ENCODE results near the gene MAGI3.

The MAGI3 gene

GRCh38 chr1:113390871-113391648 lies 745 bp downstream of the MAGI3 start:
- DNase-seq = peak; percentile 32 to 55
- H3K79me2 ChIP-seq (ENCODE audit: control insufficient read depth, insufficient read depth, low read length, poor library complexity) = peaks cover 14% of the 10 kb centered on the region
- WGBS (ENCODE audit: extremely low coverage, insufficient coverage, insufficient read length) = no CpG with 5 or more reads among the region's 74 CpGs

GRCh38 chr1:113391649-113392271 lies 1.4 kb downstream of the MAGI3 start:
- H3K79me2 ChIP-seq (ENCODE audit: control insufficient read depth, insufficient read depth, low read length, poor library complexity) = peaks cover 14% of the 10 kb centered on the region
- no peak overlapping the region for H4K12ac ChIP-seq (ENCODE audit: low read depth, low read length)
- H3K79me1 ChIP-seq (ENCODE audit: low read length) = peaks cover 14% of the 10 kb centered on the region
- H3K4ac ChIP-seq (ENCODE audit: low read depth, low read length) = peak overlapping the region; percentile 69
- H2BK120ac ChIP-seq (ENCODE audit: insufficient read depth, low read length, poor library complexity) = no peak overlapping the region
- H4K91ac ChIP-seq (ENCODE audit: low read depth, low read length) = no peak overlapping the region
- H2AK5ac ChIP-seq (ENCODE audit: low read length) = no peak overlapping the region
- no peak overlapping the region for H3K18ac ChIP-seq (ENCODE audit: low read length)
- no peaks in the 10 kb centered on the region for H3K36me3 ChIP-seq (ENCODE audit: control insufficient read depth in 1 of 2, insufficient read depth in 2 of 2, low read length in 2 of 2)
- H2BK12ac ChIP-seq (ENCODE audit: low read length) = no peak overlapping the region
- H3K27me3 ChIP-seq (ENCODE audit: insufficient read depth, low read length) = no peaks in the 10 kb centered on the region
- no peak overlapping the region for H2BK5ac ChIP-seq (ENCODE audit: low read depth, low read length, poor library complexity)
- no CpG with 5 or more reads among the region's 9 CpGs for WGBS (ENCODE audit: extremely low coverage, insufficient coverage, insufficient read length)
- H3K4me2 ChIP-seq (ENCODE audit: low read length) = peak overlapping the region; percentile 84
- peak overlapping the region; percentile 8 for H3K9ac ChIP-seq (ENCODE audit: low read length)
- no peak overlapping the region for H3K14ac ChIP-seq (ENCODE audit: low read length)
- H4K8ac ChIP-seq (ENCODE audit: low read depth, low read length) = no peak overlapping the region
- DNase-seq = no peak
- peaks cover 0 to 8% of the 10 kb centered on the region in 2 experiments for H3K4me1 ChIP-seq (ENCODE audit: control insufficient read depth in 1 of 2, insufficient read depth in 2 of 2, low read length in 2 of 2)
- peaks cover 1% of the 10 kb centered on the region for H3K9me3 ChIP-seq (ENCODE audit: insufficient read depth, low read depth, low read length)
- no peak overlapping the region for H3K23ac ChIP-seq (ENCODE audit: low read length)
- H3K4me3 ChIP-seq (ENCODE audit: low read depth, low read length) = peak overlapping the region; percentile 77
- H2AFZ ChIP-seq (ENCODE audit: insufficient read depth, low read length, poor library complexity) = no peak overlapping the region
- H3K27ac ChIP-seq (ENCODE audit: low read depth, low read length) = no peak overlapping the region

More at GRCh38 chr1:113390871-113391648, 745 bp downstream of the MAGI3 start:
- peak overlapping the region; percentile 81 for H2BK120ac ChIP-seq (ENCODE audit: insufficient read depth, low read length, poor library complexity)
- peaks cover 14% of the 10 kb centered on the region for H3K79me1 ChIP-seq (ENCODE audit: low read length)
- H3K27me3 ChIP-seq (ENCODE audit: insufficient read depth, low read length) = no peaks in the 10 kb centered on the region
- no peaks in the 10 kb centered on the region for H3K36me3 ChIP-seq (ENCODE audit: control insufficient read depth in 1 of 2, insufficient read depth in 2 of 2, low read length in 2 of 2)
- H3K4ac ChIP-seq (ENCODE audit: low read depth, low read length) = peak overlapping the region; percentile 69
- H4K91ac ChIP-seq (ENCODE audit: low read depth, low read length) = peak overlapping the region; percentile 96
- peak overlapping the region; percentile 81 for H2BK12ac ChIP-seq (ENCODE audit: low read length)
- peak overlapping the region; percentile 86 for H3K18ac ChIP-seq (ENCODE audit: low read length)
- H3K4me1 ChIP-seq (ENCODE audit: control insufficient read depth in 1 of 2, insufficient read depth in 2 of 2, low read length in 2 of 2) = peaks cover 0 to 6% of the 10 kb centered on the region in 2 experiments
- peak overlapping the region; percentile 84 for H3K14ac ChIP-seq (ENCODE audit: low read length)
- H4K12ac ChIP-seq (ENCODE audit: low read depth, low read length) = peak overlapping the region; percentile 94
- peak overlapping the region; percentile 29 for H2AK5ac ChIP-seq (ENCODE audit: low read length)
- H2BK5ac ChIP-seq (ENCODE audit: low read depth, low read length, poor library complexity) = peak overlapping the region; percentile 89
- no peak overlapping the region for H3K23ac ChIP-seq (ENCODE audit: low read length)
- peaks cover 2% of the 10 kb centered on the region for H3K9me3 ChIP-seq (ENCODE audit: insufficient read depth, low read depth, low read length)
- H3K4me3 ChIP-seq (ENCODE audit: low read depth, low read length) = peak overlapping the region; percentile 77
- peak overlapping the region; percentile 88 for H4K8ac ChIP-seq (ENCODE audit: low read depth, low read length)
- peak overlapping the region; percentile 88 for H2AFZ ChIP-seq (ENCODE audit: insufficient read depth, low read length, poor library complexity)
- peak overlapping the region; percentile 95 for H3K27ac ChIP-seq (ENCODE audit: low read depth, low read length)
- peak overlapping the region; percentile 84 for H3K4me2 ChIP-seq (ENCODE audit: low read length)
- peak overlapping the region; percentile 87 for H3K9ac ChIP-seq (ENCODE audit: low read length)

DNA sequence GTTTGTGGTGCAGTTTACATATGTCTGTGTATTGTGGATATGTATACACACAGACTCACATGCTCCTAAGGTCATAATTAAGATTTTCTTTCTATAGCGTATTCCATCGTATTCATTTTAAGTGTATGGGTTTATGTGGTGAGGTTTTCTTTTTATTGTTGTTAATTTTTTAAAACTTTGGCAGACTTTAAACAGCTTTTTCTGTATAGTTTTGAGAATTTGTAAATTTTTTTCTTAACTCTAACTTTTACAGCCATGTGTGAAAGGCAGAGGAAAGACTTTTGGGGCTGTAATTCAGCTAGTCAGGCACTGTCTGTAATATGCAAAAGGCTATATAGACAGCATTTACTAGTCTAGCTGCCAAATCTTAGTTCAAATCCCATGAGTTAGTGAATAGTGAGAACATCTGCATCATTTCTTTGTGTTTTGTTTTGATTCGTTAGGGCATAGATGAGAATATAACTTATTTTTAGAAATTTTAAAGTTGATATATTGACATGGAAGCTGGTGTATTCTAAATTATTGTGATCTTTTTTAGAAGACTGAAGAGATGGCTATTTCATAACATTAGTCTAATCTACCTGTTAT lies 2.3 kb downstream of the MAGI3 start:
- Histone ChIP-seq H2AK5ac (ENCODE audit: low read length) (no peak overlapping the region), H4K91ac (ENCODE audit: low read depth, low read length) (no peak overlapping the region), H3K18ac (ENCODE audit: low read length) (no peak overlapping the region), H2AFZ (ENCODE audit: insufficient read depth, low read length, poor library complexity) (no peak overlapping the region), H3K4me1 (ENCODE audit: control insufficient read depth in 1 of 2, insufficient read depth in 2 of 2, low read length in 2 of 2) (peaks cover 0 to 8% of the 10 kb centered on the region in 2 experiments), H4K12ac (ENCODE audit: low read depth, low read length) (no peak overlapping the region), H3K79me2 (ENCODE audit: control insufficient read depth, insufficient read depth, low read length, poor library complexity) (peaks cover 14% of the 10 kb centered on the region), H3K14ac (ENCODE audit: low read length) (no peak overlapping the region), H3K9me3 (ENCODE audit: insufficient read depth, low read depth, low read length) (no peaks in the 10 kb centered on the region), H3K27me3 (ENCODE audit: insufficient read depth, low read length) (no peaks in the 10 kb centered on the region), H3K9ac (ENCODE audit: low read length) (no peak overlapping the region), H3K4ac (ENCODE audit: low read depth, low read length) (no peak overlapping the region), H3K27ac (ENCODE audit: low read depth, low read length) (no peak overlapping the region), H3K4me2 (ENCODE audit: low read length) (peak overlapping the region; percentile 84), H3K4me3 (ENCODE audit: low read depth, low read length) (no peak overlapping the region), H2BK5ac (ENCODE audit: low read depth, low read length, poor library complexity) (no peak overlapping the region), H3K79me1 (ENCODE audit: low read length) (peaks cover 14% of the 10 kb centered on the region), H2BK120ac (ENCODE audit: insufficient read depth, low read length, poor library complexity) (no peak overlapping the region), H2BK12ac (ENCODE audit: low read length) (no peak overlapping the region), H3K23ac (ENCODE audit: low read length) (no peak overlapping the region), H4K8ac (ENCODE audit: low read depth, low read length) (no peak overlapping the region), H3K36me3 (ENCODE audit: control insufficient read depth in 1 of 2, insufficient read depth in 2 of 2, low read length in 2 of 2) (no peaks in the 10 kb centered on the region)
- WGBS (ENCODE audit: extremely low coverage, insufficient coverage, insufficient read length) = no CpG with 5 or more reads among the region's 3 CpGs
- DNase-seq = no peak

GRCh38 chr1:113394043-113394862 lies 3.9 kb downstream of the MAGI3 start:
- H2BK5ac ChIP-seq (ENCODE audit: low read depth, low read length, poor library complexity) = no peak overlapping the region
- H3K4me2 ChIP-seq (ENCODE audit: low read length) = no peak overlapping the region
- no peak overlapping the region for H3K18ac ChIP-seq (ENCODE audit: low read length)
- no peak overlapping the region for H3K23ac ChIP-seq (ENCODE audit: low read length)
- no peak overlapping the region for H3K27ac ChIP-seq (ENCODE audit: low read depth, low read length)
- H3K36me3 ChIP-seq (ENCODE audit: control insufficient read depth in 1 of 2, insufficient read depth in 2 of 2, low read length in 2 of 2) = no peaks in the 10 kb centered on the region
- no peak overlapping the region for H2AFZ ChIP-seq (ENCODE audit: insufficient read depth, low read length, poor library complexity)
- no peak overlapping the region for H4K91ac ChIP-seq (ENCODE audit: low read depth, low read length)
- H4K12ac ChIP-seq (ENCODE audit: low read depth, low read length) = no peak overlapping the region
- no peak overlapping the region for H2BK120ac ChIP-seq (ENCODE audit: insufficient read depth, low read length, poor library complexity)
- no peaks in the 10 kb centered on the region for H3K9me3 ChIP-seq (ENCODE audit: insufficient read depth, low read depth, low read length)
- no peak overlapping the region for H2AK5ac ChIP-seq (ENCODE audit: low read length)
- WGBS (ENCODE audit: extremely low coverage, insufficient coverage, insufficient read length) = no CpG with 5 or more reads among the region's 4 CpGs
- peaks cover 13% of the 10 kb centered on the region for H3K79me1 ChIP-seq (ENCODE audit: low read length)
- no peak overlapping the region for H4K8ac ChIP-seq (ENCODE audit: low read depth, low read length)
- peaks cover 0 to 3% of the 10 kb centered on the region in 2 experiments for H3K4me1 ChIP-seq (ENCODE audit: control insufficient read depth in 1 of 2, insufficient read depth in 2 of 2, low read length in 2 of 2)
- H3K27me3 ChIP-seq (ENCODE audit: insufficient read depth, low read length) = no peaks in the 10 kb centered on the region
- H3K79me2 ChIP-seq (ENCODE audit: control insufficient read depth, insufficient read depth, low read length, poor library complexity) = peaks cover 21% of the 10 kb centered on the region
- no peak overlapping the region for H3K14ac ChIP-seq (ENCODE audit: low read length)
- H3K4ac ChIP-seq (ENCODE audit: low read depth, low read length) = peak overlapping the region; percentile 46
- no peak overlapping the region for H2BK12ac ChIP-seq (ENCODE audit: low read length)
- DNase-seq = no peak
- H3K9ac ChIP-seq (ENCODE audit: low read length) = no peak overlapping the region
- H3K4me3 ChIP-seq (ENCODE audit: low read depth, low read length) = no peak overlapping the region

All from trophoblast cell (in vitro differentiated cells and primary cell).